SK-N-SH (cell line): ENCODE results near the gene NUS1.

ENCODE experiments used
- CTCF ChIP-seq: fragments of 200-600 bp; sonication (generic); IDR thresholded peaks from 2 replicates; pipeline ENCODE4 v1.6.1; 2017; ENCODE audit warnings: antibody characterized with exemption, mild to moderate bottlenecking, moderate library complexity
- ELF1 ChIP-seq: IDR thresholded peaks from 2 replicates; pipeline ENCODE4 v1.4.0; 2012
- EZH2phosphoT487 ChIP-seq: fragments of 200-600 bp; sonication (generic); IDR thresholded peaks from 2 replicates; pipeline ENCODE4 v1.6.1; 2017; ENCODE audit warnings: low read depth, mixed run types, mild to moderate bottlenecking, antibody characterized with exemption, moderate library complexity, borderline replicate concordance
- GATA2 ChIP-seq: sonication (generic); formaldehyde crosslinking; IDR thresholded peaks from 2 replicates; pipeline ENCODE4 v1.5.0; 2020; ENCODE audit warnings: mild to moderate bottlenecking, missing genetic modification reagents
- NFIC ChIP-seq: IDR thresholded peaks from 2 replicates; pipeline ENCODE4 v1.4.0; 2012; ENCODE audit warnings: borderline replicate concordance
- POLR2AphosphoS5 ChIP-seq: IDR thresholded peaks from 2 replicates; pipeline ENCODE4 v1.6.1; 2012; ENCODE audit warnings: low read depth, low read length
- RFX5 ChIP-seq: IDR thresholded peaks from 2 replicates; pipeline ENCODE4 v1.6.1; 2012; ENCODE audit warnings: mild to moderate bottlenecking, improper control_type of control experiment, low read length
- TCF12 ChIP-seq: IDR thresholded peaks from 2 replicates; pipeline ENCODE4 v1.4.0; 2012
- TEAD4 ChIP-seq: IDR thresholded peaks from 2 replicates; pipeline ENCODE4 v1.4.0; 2012; ENCODE audit warnings: mild to moderate bottlenecking, borderline replicate concordance; ENCODE audit not compliant: insufficient read depth
- ZBTB33 ChIP-seq: IDR thresholded peaks from 2 replicates; pipeline ENCODE4 v1.4.0; 2012; ENCODE audit warnings: low read depth, borderline replicate concordance
- TF ChIP-seq, protein P1 (sequence below): IDR thresholded peaks from 2 replicates; pipeline ENCODE4 v1.4.0; 2012; ENCODE audit warnings: low read depth

DNA sequence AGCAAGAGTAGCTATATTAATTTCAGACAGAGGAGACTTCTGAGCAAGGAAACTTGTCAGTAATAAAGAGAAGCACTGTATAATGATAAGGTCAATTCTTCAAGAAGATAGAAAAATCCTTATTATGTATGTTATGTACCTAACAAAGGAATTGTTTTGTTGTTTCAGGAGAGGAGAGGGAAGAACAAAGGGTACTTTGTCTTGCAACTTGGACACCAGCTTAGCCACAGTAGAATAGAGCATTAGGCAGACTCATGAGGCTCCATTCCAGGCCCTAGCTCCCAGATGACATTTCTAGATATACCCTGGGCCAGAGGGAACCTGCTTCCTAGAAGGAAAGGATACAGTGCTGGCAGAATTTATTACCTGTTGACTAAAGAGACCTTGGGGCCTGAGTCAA lies 6.5 kb upstream of the NUS1 start:
- TF ChIP-seq CTCF (no peak), TCF12 (no peak), RFX5 (no peak), POLR2AphosphoS5 (no peak), EZH2phosphoT487 (no peak), ZBTB33 (no peak), NFIC (no peak), TEAD4 (no peak), GATA2 (no peak), ELF1 (no peak)
- TF ChIP-seq, protein P1, sequence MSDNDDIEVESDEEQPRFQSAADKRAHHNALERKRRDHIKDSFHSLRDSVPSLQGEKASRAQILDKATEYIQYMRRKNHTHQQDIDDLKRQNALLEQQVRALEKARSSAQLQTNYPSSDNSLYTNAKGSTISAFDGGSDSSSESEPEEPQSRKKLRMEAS, result no peak
